Adrenal gland (tissue), 12 donors: ENCODE data around the gene RXRB. TPM values are rescaled to one million over a fixed set of nuclear protein-coding genes. Genes with fewer than 3 reads are reported as not detected.

Experiments
- DNase-seq, 7 donors: peaks; one replicate each; pipeline ENCODE4 v3.0.0-alpha.2; 2019 to 2020
- H3K27ac ChIP-seq, 5 donors: fragments of 200-600 bp; sonication (generic) in 4 of 5; 1 replicate in 3 of 5; 2 replicates in 2 of 5; pipeline versions ENCODE4 v1.5.1 to v1.8.0; 2016 to 2020; ENCODE audit warnings: mild to moderate bottlenecking in 1 of 5
- H3K27me3 ChIP-seq: fragments of 200-600 bp; 2 replicates; pipeline ENCODE4 v1.8.0; 2021
- H3K36me3 ChIP-seq, 2 donors: fragments of 200-600 bp; replicated peaks in 1 of 2; 1 replicate in 1 of 2; 2 replicates in 1 of 2; pipeline versions ENCODE4 v1.5.1 to v1.8.0; 2018 to 2022
- H3K4me1 ChIP-seq, 2 donors: fragments of 200-600 bp; replicated peaks in 1 of 2; 1 replicate in 1 of 2; 2 replicates in 1 of 2; pipeline versions ENCODE4 v1.5.1 to v1.8.0; 2018 to 2021
- H3K4me3 ChIP-seq, 4 donors: fragments of 200-600 bp; sonication (generic) in 3 of 4; one replicate each; pipeline ENCODE4 v1.5.1; 2016 to 2018
- H3K9me3 ChIP-seq, 3 donors: fragments of 200-600 bp; sonication (generic) in 1 of 3; replicated peaks in 1 of 3; 1 replicate in 2 of 3; 2 replicates in 1 of 3; pipeline versions ENCODE4 v1.5.1 to v1.8.0; 2016 to 2021
- CTCF ChIP-seq, 6 experiments: fragments of 450-650 bp in 4 of 6; fragments of 200-600 bp in 2 of 6; sonication (generic) in 1 of 6; IDR thresholded peaks; 1 replicate in 5 of 6; 2 replicates in 1 of 6; pipeline versions ENCODE4 v1.5.1 to v1.8.0; 2016 to 2021; ENCODE audit warnings: antibody characterized with exemption in 6 of 6, mild to moderate bottlenecking in 2 of 6, moderate library complexity in 1 of 6
- POLR2A ChIP-seq, 2 donors: fragments of 450-650 bp; IDR thresholded peaks; one replicate each; pipeline ENCODE4 v1.6.1; 2017; ENCODE audit warnings: antibody characterized with exemption in 2 of 2, mild to moderate bottlenecking in 2 of 2, moderate library complexity in 1 of 2
- WGBS, 4 donors: extraction: QIAGEN DNeasy Blood & Tissue Kit in 2 of 4; methylation state at CpG; one replicate each; pipeline versions ENCODE4 v1.1.5 to v1.1.7; 2013 to 2017; 5-methylcytosine and 5-hydroxymethylcytosine counted together
- intact Hi-C, 2 donors: fragments of 100-400 bp; cut with DNase I; formaldehyde crosslinking; loops; one replicate each; pipeline versions ENCODE4 v1.14.1 to v1.15.0; 2022 to 2023
- polyA plus RNA-seq, 3 donors: library from polyadenylated mRNA; stranded (reverse); fragments of 200-250 nt in 2 of 3; fragments of 350-450 nt in 1 of 3; fragmentation: Illumina TruSeq in 1 of 3; extraction: RNeasy Lipid Tissue Mini Kit (QIAGEN cat#74804) in 1 of 3; gene quantifications; one replicate each; pipeline ENCODE4 v1.2.3, GENCODE V29; 2013 to 2014
- total RNA-seq, 9 donors: library from RNA; depleted of rRNA in 4 of 9; stranded (reverse); fragments of >200 nt in 4 of 9; fragments of 120-200 nt in 1 of 9; fragmentation: NEBNext Ultra II Directional in 1 of 9; extraction: Animal tissue kit (Norgen Biotek cat#: 25700) in 1 of 9; gene quantifications; one replicate each; pipeline versions ENCODE4 v1.1.0 to v1.2.4, GENCODE V29; 2013 to 2023
- donor health status: healthy with polysubstance abuse.
- donor health status: Bipolar disorder and iron deficiency.
- donor health status: DM: yes; HTN: yes; CAD: no.
- donor health status: DM: no; HTN: no; CAD: no.
- donor health status: DM: no; HTN: no; CAD: no.
- donor health status: DM: yes; HTN: yes; CAD: no.

Gene RXRB
- total and polyA plus RNA-seq, 12 donors: 15.8 to 75.9 (median 33.2) TPM

DNA sequence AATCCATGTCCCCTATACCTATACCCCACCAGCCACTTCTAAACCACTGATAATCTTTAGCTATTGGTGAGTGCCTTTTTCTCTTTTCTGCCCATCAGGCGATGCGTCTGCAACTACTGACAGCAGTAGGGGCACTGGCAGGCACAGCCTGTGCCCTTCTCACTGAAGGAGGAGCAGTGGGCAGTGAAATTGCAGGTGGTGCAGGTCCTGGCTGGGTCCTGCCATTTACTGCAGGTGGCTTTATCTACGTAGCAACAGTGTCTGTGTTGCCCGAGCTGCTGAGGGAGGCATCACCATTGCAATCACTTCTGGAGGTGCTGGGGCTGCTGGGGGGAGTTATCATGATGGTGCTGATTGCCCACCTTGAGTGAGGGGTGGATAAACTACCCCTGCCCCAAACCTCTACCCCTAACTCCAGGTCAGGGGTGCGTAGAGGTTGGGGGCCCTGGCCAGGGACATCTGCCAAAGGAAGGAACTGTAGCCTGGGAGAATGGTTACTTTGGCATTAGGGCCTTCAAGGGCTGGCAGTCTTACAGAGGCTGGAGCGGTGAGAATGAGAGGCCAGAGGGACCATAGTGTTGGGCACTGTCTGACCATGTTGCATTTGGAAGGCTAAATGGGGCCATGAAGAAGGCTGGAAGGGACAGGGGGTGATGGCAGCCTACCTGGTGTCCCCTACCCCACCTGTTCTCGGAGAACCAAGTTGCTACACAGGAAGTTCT, 3.1 kb upstream of the RXRB start:
- intact Hi-C loops: no loop called here
- H3K4me1 ChIP-seq: peaks cover 38 to 46% of the 10 kb centered on the region in 2 donors
- peak overlapping the region in 1 of 5 donors; percentile 76 for H3K27ac ChIP-seq
- H3K9me3 ChIP-seq: no peaks in the 10 kb centered on the region
- DNase-seq: no peak
- H3K27me3 ChIP-seq: no peaks in the 10 kb centered on the region
- H3K36me3 ChIP-seq: peaks cover 0 to 23% of the 10 kb centered on the region in 2 donors
- 75 to 90% (median 88%) methylated on average over 7 of the region's 7 CpGs for WGBS, 4 donors
- TF ChIP-seq CTCF (IDR thresholded peaks at IDR 0.05): no peak
- no peak for TF ChIP-seq POLR2A (IDR thresholded peaks at IDR 0.05)
- H3K4me3 ChIP-seq: no peak overlapping the region

DNA sequence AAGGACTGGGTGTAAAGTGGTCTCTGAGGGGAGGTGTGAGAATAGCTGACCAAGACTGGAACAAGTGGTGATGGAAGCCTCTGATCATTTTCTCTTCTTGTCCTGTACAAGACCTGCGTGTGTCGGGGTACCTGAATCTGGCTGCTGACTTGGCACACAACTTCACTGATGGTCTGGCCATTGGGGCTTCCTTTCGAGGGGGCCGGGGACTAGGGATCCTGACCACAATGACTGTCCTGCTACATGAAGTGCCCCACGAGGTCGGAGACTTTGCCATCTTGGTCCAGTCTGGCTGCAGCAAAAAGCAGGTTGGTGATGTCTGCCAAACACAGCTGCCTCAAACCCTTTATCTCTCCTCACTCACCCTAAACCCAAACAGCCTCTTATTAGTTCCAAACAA, 2.3 kb upstream of the RXRB start:
- Histone ChIP-seq H3K36me3 (peaks cover 0 to 23% of the 10 kb centered on the region in 2 donors), H3K27me3 (no peaks in the 10 kb centered on the region), H3K9me3 (no peaks in the 10 kb centered on the region), H3K4me1 (peaks cover 45 to 54% of the 10 kb centered on the region in 2 donors), H3K4me3 (no peak overlapping the region), H3K27ac (no peak overlapping the region)
- 82 to 94% (median 86%) methylated on average over 2 to 6 of the region's 6 CpGs for WGBS, 4 donors
- no peak for TF ChIP-seq CTCF (IDR thresholded peaks at IDR 0.05)
- no peak for TF ChIP-seq POLR2A (IDR thresholded peaks at IDR 0.05)
- DNase-seq: no peak
- intact Hi-C loops: no loop called here

GRCh38 chr6:33201935-33202334, 1.5 kb upstream of the RXRB start:
- H3K9me3 ChIP-seq: no peaks in the 10 kb centered on the region
- TF ChIP-seq CTCF (IDR thresholded peaks at IDR 0.05): no peak
- no peak for TF ChIP-seq POLR2A (IDR thresholded peaks at IDR 0.05)
- H3K27me3 ChIP-seq: no peaks in the 10 kb centered on the region
- intact Hi-C loops: no loop called here
- H3K27ac ChIP-seq: peak overlapping the region in 2 of 5 donors; percentile 98
- H3K4me3 ChIP-seq: peak overlapping the region in 1 of 4 donors; percentile 86
- no peak for DNase-seq
- 73 to 81% (median 78%) methylated on average over 6 of the region's 6 CpGs for WGBS, 4 donors
- H3K36me3 ChIP-seq: peaks cover 0 to 27% of the 10 kb centered on the region in 2 donors
- peaks cover 37 to 58% of the 10 kb centered on the region in 2 donors for H3K4me1 ChIP-seq

GRCh38 chr6:33201147-33201545, 681 bp upstream of the RXRB start:
- Histone ChIP-seq H3K27me3 (no peaks in the 10 kb centered on the region), H3K4me3 (peak overlapping the region; percentile 85 to 96 (median 86)), H3K4me1 (peaks cover 35 to 58% of the 10 kb centered on the region in 2 donors), H3K36me3 (peaks cover 0 to 35% of the 10 kb centered on the region in 2 donors), H3K27ac (peak overlapping the region; percentile 92 to 99 (median 98)), H3K9me3 (no peaks in the 10 kb centered on the region)
- intact Hi-C loops: no loop called here
- peak in 2 of 7 donors; percentile 30 to 43 for DNase-seq
- WGBS, 4 donors: 0 to 2% (median 1%) methylated on average over 5 to 14 of the region's 14 CpGs
- TF ChIP-seq POLR2A (IDR thresholded peaks at IDR 0.05) (no peak), CTCF (IDR thresholded peaks at IDR 0.05) (no peak)
